Brain pericyte (primary cell): ENCODE data around the gene SLX4.
"Not testable (repeated sequence)": the region's sequence is repeated elsewhere in the genome, so short reads cannot be mapped to it uniquely, and the experiment has no call there.

Experiments used
- DNase-seq: peaks from one replicate; pipeline ENCODE4 v3.0.0-alpha.2; 2012; ENCODE audit warnings: low read depth, low spot score

Gene SLX4

GRCh38 chr16:3642397-3643094, 31.1 kb upstream of the SLX4 start:
- no peak for DNase-seq

- DNase-seq = no peak
Observed at GRCh38 chr16:3641801-3642396, 30.5 kb upstream of the SLX4 start.

- no peak for DNase-seq
Observed at GRCh38 chr16:3640632-3641501, 29.5 kb upstream of the SLX4 start.

GRCh38 chr16:3640207-3640606, 28.8 kb upstream of the SLX4 start:
- no peak for DNase-seq

GRCh38 chr16:3638916-3639644, 27.7 kb upstream of the SLX4 start:
- DNase-seq = no peak

GRCh38 chr16:3637371-3637923, 26.0 kb upstream of the SLX4 start:
- DNase-seq = no peak

GRCh38 chr16:3625911-3626732, 14.7 kb upstream of the SLX4 start:
- no peak for DNase-seq

- no peak for DNase-seq
Observed at GRCh38 chr16:3625331-3625730, 13.9 kb upstream of the SLX4 start.

- no peak for DNase-seq
Observed at GRCh38 chr16:3623642-3624041, 12.2 kb upstream of the SLX4 start.

GRCh38 chr16:3618769-3619141, 7.3 kb upstream of the SLX4 start:
- no peak for DNase-seq

- DNase-seq = no peak
Observed at GRCh38 chr16:3612510-3613466, 1.4 kb upstream of the SLX4 start.

GRCh38 chr16:3610698-3611145, 684 bp downstream of the SLX4 start:
- DNase-seq = no peak

- no peak for DNase-seq
Observed at GRCh38 chr16:3609895-3610697, 1.3 kb downstream of the SLX4 start.

GRCh38 chr16:3608976-3609375, 2.4 kb downstream of the SLX4 start:
- DNase-seq = not testable (repeated sequence)

GRCh38 chr16:3608069-3608468, 3.3 kb downstream of the SLX4 start:
- no peak for DNase-seq

- no peak for DNase-seq
Observed at GRCh38 chr16:3607634-3608033, 3.8 kb downstream of the SLX4 start.

- DNase-seq = no peak
Observed at GRCh38 chr16:3607161-3607560, 4.2 kb downstream of the SLX4 start.

GRCh38 chr16:3606441-3606840, 5.0 kb downstream of the SLX4 start:
- DNase-seq = no peak

GRCh38 chr16:3602320-3602653, 9.1 kb downstream of the SLX4 start:
- DNase-seq = no peak
